OCI-LY1 (cell line): ENCODE data around the gene KRT75.

Experiments
- H2AFZ ChIP-seq: fragments of 200-600 bp; sonication (generic), shearing (Covaris generic); 2 replicates; pipeline ENCODE4 v1.6.0; 2014; ENCODE audit warnings: antibody characterized with exemption, mild to moderate bottlenecking, low read length
- H3F3A ChIP-seq: fragments of 200-600 bp; sonication (generic), shearing (Covaris generic); 2 replicates; pipeline ENCODE4 v1.6.0; 2014; ENCODE audit warnings: mild to moderate bottlenecking, antibody characterized with exemption, low read length, moderate library complexity; ENCODE audit not compliant: insufficient read depth
- H3K27ac ChIP-seq: fragments of 200-600 bp; sonication (generic); 2 replicates; pipeline ENCODE4 v1.5.1; 2014; ENCODE audit warnings: low read length, mixed run types, mild to moderate bottlenecking, low read depth; ENCODE audit not compliant: poor library complexity, severe bottlenecking
- H3K27me3 ChIP-seq: fragments of 200-600 bp; sonication (generic); 2 replicates; pipeline ENCODE4 v1.6.0; 2014; ENCODE audit warnings: antibody characterized with exemption, mild to moderate bottlenecking, low read length, moderate library complexity; ENCODE audit not compliant: insufficient read depth
- H3K36me3 ChIP-seq: fragments of 200-600 bp; sonication (generic); 2 replicates; pipeline ENCODE4 v1.6.1; 2014; ENCODE audit warnings: mild to moderate bottlenecking, antibody characterized with exemption, low read length, moderate library complexity, mixed read lengths; ENCODE audit not compliant: insufficient read depth
- H3K4me1 ChIP-seq: fragments of 200-600 bp; sonication (generic); 2 replicates; pipeline ENCODE4 v1.5.1; 2014; ENCODE audit warnings: mild to moderate bottlenecking, low read length, moderate library complexity; ENCODE audit not compliant: insufficient read depth, severe bottlenecking
- H3K4me2 ChIP-seq: fragments of 200-600 bp; sonication (generic), shearing (Covaris generic); 2 replicates; pipeline ENCODE4 v1.6.1; 2014; ENCODE audit warnings: low read length
- H3K4me3 ChIP-seq: fragments of 200-600 bp; sonication (generic); 2 replicates; pipeline ENCODE4 v1.5.1; 2014; ENCODE audit warnings: low read length, low read depth, mild to moderate bottlenecking, mixed read lengths; ENCODE audit not compliant: poor library complexity, severe bottlenecking
- H3K79me2 ChIP-seq: fragments of 200-600 bp; shearing (Covaris generic); 2 replicates; pipeline ENCODE4 v1.6.1; 2016; ENCODE audit warnings: mixed run types, low read length, mixed read lengths; ENCODE audit not compliant: insufficient read depth
- H3K9ac ChIP-seq: fragments of 200-600 bp; sonication (generic), shearing (Covaris generic); 2 replicates; pipeline ENCODE4 v1.6.1; 2014; ENCODE audit warnings: mild to moderate bottlenecking, low read length, mixed read lengths
- H3K9me2 ChIP-seq: fragments of 200-600 bp; sonication (generic), shearing (Covaris generic); 2 replicates; pipeline ENCODE4 v1.6.1; 2014; ENCODE audit warnings: low read depth, mild to moderate bottlenecking, low read length, mixed read lengths
- H3K9me3 ChIP-seq: fragments of 200-600 bp; shearing (Covaris generic); 2 replicates; pipeline ENCODE4 v1.6.1; 2014; ENCODE audit warnings: low read length, mixed read lengths
- H4K20me1 ChIP-seq: fragments of 200-600 bp; sonication (generic), shearing (Covaris generic); 2 replicates; pipeline ENCODE4 v1.6.0; 2016; ENCODE audit warnings: mild to moderate bottlenecking, low read length; ENCODE audit not compliant: insufficient read depth
- EZH2 ChIP-seq: fragments of 200-600 bp; sonication (generic), shearing (Covaris generic); IDR thresholded peaks from 2 replicates; pipeline ENCODE4 v1.8.0; 2017; ENCODE audit warnings: borderline replicate concordance, mixed run types, mild to moderate bottlenecking, antibody characterized with exemption, low read length, moderate library complexity, mixed read lengths
- TF ChIP-seq, protein P1 (sequence below): fragments of 200-600 bp; sonication (generic), shearing (Covaris generic); IDR thresholded peaks from 2 replicates; pipeline ENCODE4 v1.5.1; 2017; ENCODE audit warnings: mild to moderate bottlenecking, antibody characterized with exemption, low read length, moderate library complexity, mixed read lengths

The KRT75 gene

DNA sequence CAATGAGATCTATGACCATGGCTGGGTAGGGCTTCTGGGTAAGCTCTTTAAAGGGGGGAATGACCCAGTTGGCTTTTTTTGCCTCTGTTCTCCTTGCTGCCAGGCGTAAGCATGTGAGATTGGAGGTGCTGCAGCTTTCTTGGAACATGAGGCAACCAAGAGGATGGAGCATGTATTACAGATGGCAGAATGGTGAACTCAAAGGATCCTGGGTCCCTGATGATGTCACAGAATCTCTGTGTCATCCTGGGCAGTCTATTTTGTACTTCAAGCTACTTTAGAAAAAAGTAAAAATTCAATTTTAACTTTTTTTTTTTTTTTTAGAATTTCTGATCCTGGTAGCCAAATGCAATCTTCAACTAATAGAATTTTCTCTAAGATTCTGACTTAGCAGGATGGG lies 36.0 kb downstream of the KRT75 start:
- no peaks in the 10 kb centered on the region for H3K27me3 ChIP-seq

DNA sequence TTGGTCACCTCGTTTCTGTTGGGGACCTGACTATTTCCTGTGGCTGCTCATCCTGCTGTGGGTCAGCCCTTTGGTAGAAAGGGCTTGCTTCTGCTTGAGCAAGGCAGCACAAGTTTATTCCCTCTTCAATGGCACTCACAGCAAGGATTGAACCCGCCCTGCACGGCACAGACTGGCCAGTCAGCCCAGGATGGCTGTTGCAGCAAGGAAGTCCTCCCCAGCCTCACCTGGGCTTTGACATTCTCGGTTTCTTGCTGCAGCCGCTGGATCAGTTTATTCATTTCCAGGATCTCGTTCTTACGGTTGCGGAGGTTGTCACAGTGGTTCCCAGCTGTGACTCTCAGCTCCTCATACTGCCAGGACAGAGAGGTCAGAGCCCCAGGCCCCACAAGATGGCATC lies 37.5 kb downstream of the KRT75 start:
- no peak overlapping the region for H3K9ac ChIP-seq
- H3K27ac ChIP-seq: no peak overlapping the region
- H3K27me3 ChIP-seq: no peaks in the 10 kb centered on the region
- no peaks in the 10 kb centered on the region for H3K36me3 ChIP-seq
- no peaks in the 10 kb centered on the region for H3K9me2 ChIP-seq
- no peaks in the 10 kb centered on the region for H3K9me3 ChIP-seq
- H4K20me1 ChIP-seq: no peaks in the 10 kb centered on the region
- H3K4me3 ChIP-seq: no peak overlapping the region
- H3F3A ChIP-seq: no peaks in the 10 kb centered on the region
- no peak overlapping the region for H3K4me2 ChIP-seq
- no peaks in the 10 kb centered on the region for H3K79me2 ChIP-seq
- TF ChIP-seq, protein P1, sequence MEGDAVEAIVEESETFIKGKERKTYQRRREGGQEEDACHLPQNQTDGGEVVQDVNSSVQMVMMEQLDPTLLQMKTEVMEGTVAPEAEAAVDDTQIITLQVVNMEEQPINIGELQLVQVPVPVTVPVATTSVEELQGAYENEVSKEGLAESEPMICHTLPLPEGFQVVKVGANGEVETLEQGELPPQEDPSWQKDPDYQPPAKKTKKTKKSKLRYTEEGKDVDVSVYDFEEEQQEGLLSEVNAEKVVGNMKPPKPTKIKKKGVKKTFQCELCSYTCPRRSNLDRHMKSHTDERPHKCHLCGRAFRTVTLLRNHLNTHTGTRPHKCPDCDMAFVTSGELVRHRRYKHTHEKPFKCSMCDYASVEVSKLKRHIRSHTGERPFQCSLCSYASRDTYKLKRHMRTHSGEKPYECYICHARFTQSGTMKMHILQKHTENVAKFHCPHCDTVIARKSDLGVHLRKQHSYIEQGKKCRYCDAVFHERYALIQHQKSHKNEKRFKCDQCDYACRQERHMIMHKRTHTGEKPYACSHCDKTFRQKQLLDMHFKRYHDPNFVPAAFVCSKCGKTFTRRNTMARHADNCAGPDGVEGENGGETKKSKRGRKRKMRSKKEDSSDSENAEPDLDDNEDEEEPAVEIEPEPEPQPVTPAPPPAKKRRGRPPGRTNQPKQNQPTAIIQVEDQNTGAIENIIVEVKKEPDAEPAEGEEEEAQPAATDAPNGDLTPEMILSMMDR: no peak
- TF ChIP-seq EZH2: no peak
- no peak overlapping the region for H2AFZ ChIP-seq
- no peaks in the 10 kb centered on the region for H3K4me1 ChIP-seq

More for the DNA sequence above, 36.0 kb downstream of the KRT75 start:
- Histone ChIP-seq H2AFZ (no peak overlapping the region), H3K9ac (no peak overlapping the region), H3K9me3 (no peaks in the 10 kb centered on the region), H3K36me3 (no peaks in the 10 kb centered on the region), H3K79me2 (no peaks in the 10 kb centered on the region), H4K20me1 (no peaks in the 10 kb centered on the region), H3K4me1 (no peaks in the 10 kb centered on the region), H3K27ac (no peak overlapping the region), H3F3A (no peaks in the 10 kb centered on the region), H3K4me3 (no peak overlapping the region), H3K9me2 (no peaks in the 10 kb centered on the region), H3K4me2 (no peak overlapping the region)
- TF ChIP-seq, protein P1: no peak
- TF ChIP-seq EZH2: no peak

DNA sequence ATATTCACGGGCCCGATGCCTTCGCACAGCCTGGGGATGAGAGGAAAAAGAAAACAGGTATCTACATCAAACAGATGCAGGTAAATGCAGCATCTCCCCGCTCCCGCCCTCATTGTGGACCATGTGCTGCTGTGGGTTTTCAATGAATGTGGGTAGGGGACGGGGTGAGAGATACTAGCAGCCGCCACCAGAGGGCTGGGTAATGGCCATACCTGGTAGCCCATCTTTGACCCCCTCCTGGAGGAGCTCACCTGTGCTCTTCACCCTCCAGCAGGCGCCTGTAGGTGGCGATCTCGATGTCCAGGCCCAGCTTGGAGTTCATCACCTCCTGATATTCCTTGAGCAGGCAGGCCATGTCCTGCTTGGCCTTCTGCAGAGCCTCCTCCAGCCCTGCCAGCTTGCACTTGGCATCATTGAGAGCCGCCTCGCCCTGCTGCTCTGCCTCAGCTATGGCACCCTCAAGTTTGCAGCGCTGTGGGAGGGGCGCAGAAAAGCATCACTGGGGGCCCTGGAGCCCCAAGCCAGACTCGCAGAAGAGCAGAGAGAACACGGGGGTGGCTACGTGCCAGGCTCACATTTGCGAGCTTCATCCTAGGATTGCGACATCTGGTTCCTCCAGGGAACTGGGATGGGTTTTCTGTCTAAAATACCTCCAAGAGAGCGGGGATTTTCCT lies 38.3 kb downstream of the KRT75 start:
- no peaks in the 10 kb centered on the region for H3K79me2 ChIP-seq
- no peak overlapping the region for H2AFZ ChIP-seq

More for the DNA sequence above, 38.3 kb downstream of the KRT75 start:
- Histone ChIP-seq H4K20me1 (no peaks in the 10 kb centered on the region), H3K36me3 (no peaks in the 10 kb centered on the region), H3F3A (no peaks in the 10 kb centered on the region), H3K9me2 (no peaks in the 10 kb centered on the region), H3K27ac (no peak overlapping the region), H3K27me3 (no peaks in the 10 kb centered on the region), H3K9me3 (no peaks in the 10 kb centered on the region), H3K4me1 (no peaks in the 10 kb centered on the region), H3K4me3 (no peak overlapping the region), H3K9ac (no peak overlapping the region), H3K4me2 (no peak overlapping the region)
- TF ChIP-seq, protein P1: peak; percentile 70
- no peak for TF ChIP-seq EZH2
